Measurements from ENCODE around the gene MOB3B.

MOB3B gene

GRCh38 chr9:27556470-27556869, 26.9 kb upstream of the MOB3B start:
- TF ChIP-seq TAF1 (IDR thresholded peaks at IDR 0.05; ENCODE audit: borderline replicate concordance, insufficient read depth, low read length) (no peak), SIN3A (IDR thresholded peaks at IDR 0.05; ENCODE audit: borderline replicate concordance, insufficient read depth, low read length) (no peak), FOXP2 (optimal IDR thresholded peaks at IDR 0.05; ENCODE audit: borderline replicate concordance, extremely low read depth, extremely low read length, insufficient read depth) (no peak), POLR2AphosphoS5 (IDR thresholded peaks at IDR 0.05; ENCODE audit: low read depth, low read length) (no peak), REST (IDR thresholded peaks at IDR 0.05; ENCODE audit: insufficient read depth in 1 of 2, low read depth in 2 of 2, low read length in 2 of 2) (no peak)

- TF ChIP-seq FOXP2 (optimal IDR thresholded peaks at IDR 0.05; ENCODE audit: borderline replicate concordance, extremely low read depth, extremely low read length, insufficient read depth) (no peak), SIN3A (IDR thresholded peaks at IDR 0.05; ENCODE audit: borderline replicate concordance, insufficient read depth, low read length) (no peak)
Observed at GRCh38 chr9:27554712-27555111, 25.1 kb upstream of the MOB3B start.

- TF ChIP-seq REST (IDR thresholded peaks at IDR 0.05; ENCODE audit: insufficient read depth in 1 of 2, low read depth in 2 of 2, low read length in 2 of 2) (no peak), TAF1 (IDR thresholded peaks at IDR 0.05; ENCODE audit: borderline replicate concordance, insufficient read depth, low read length) (no peak), FOXP2 (optimal IDR thresholded peaks at IDR 0.05; ENCODE audit: borderline replicate concordance, extremely low read depth, extremely low read length, insufficient read depth) (no peak), POLR2AphosphoS5 (IDR thresholded peaks at IDR 0.05; ENCODE audit: low read depth, low read length) (no peak), SIN3A (IDR thresholded peaks at IDR 0.05; ENCODE audit: borderline replicate concordance, insufficient read depth, low read length) (no peak)
Observed at GRCh38 chr9:27549196-27549755, 19.7 kb upstream of the MOB3B start.

- TF ChIP-seq POLR2AphosphoS5 (IDR thresholded peaks at IDR 0.05; ENCODE audit: low read depth, low read length) (no peak), SIN3A (IDR thresholded peaks at IDR 0.05; ENCODE audit: borderline replicate concordance, insufficient read depth, low read length) (no peak), TAF1 (IDR thresholded peaks at IDR 0.05; ENCODE audit: borderline replicate concordance, insufficient read depth, low read length) (no peak), FOXP2 (optimal IDR thresholded peaks at IDR 0.05; ENCODE audit: borderline replicate concordance, extremely low read depth, extremely low read length, insufficient read depth) (no peak), REST (IDR thresholded peaks at IDR 0.05; ENCODE audit: insufficient read depth in 1 of 2, low read depth in 2 of 2, low read length in 2 of 2) (no peak)
Observed at GRCh38 chr9:27548055-27548741, 18.6 kb upstream of the MOB3B start.

GRCh38 chr9:27545471-27545870, 15.9 kb upstream of the MOB3B start:
- TF ChIP-seq SIN3A (IDR thresholded peaks at IDR 0.05; ENCODE audit: borderline replicate concordance, insufficient read depth, low read length) (no peak), REST (IDR thresholded peaks at IDR 0.05; ENCODE audit: insufficient read depth in 1 of 2, low read depth in 2 of 2, low read length in 2 of 2) (no peak), FOXP2 (optimal IDR thresholded peaks at IDR 0.05; ENCODE audit: borderline replicate concordance, extremely low read depth, extremely low read length, insufficient read depth) (no peak), POLR2AphosphoS5 (IDR thresholded peaks at IDR 0.05; ENCODE audit: low read depth, low read length) (no peak), TAF1 (IDR thresholded peaks at IDR 0.05; ENCODE audit: borderline replicate concordance, insufficient read depth, low read length) (no peak)

All from PFSK-1 (cell line).